NOMO-1 treated with DMSO at 0.1 percent for 48 hours (cell line): ENCODE measurements around the gene STRIT1.
"Not testable (repeated sequence)": the region's sequence is repeated elsewhere in the genome, so short reads cannot be mapped to it uniquely, and the experiment has no call there.

Experiments used
- DNase-seq: peaks from one replicate; lab custom pipeline; 2025; ENCODE audit not compliant: unreplicated experiment; lab: John Stamatoyannopoulos, UW

Gene STRIT1

GRCh38 chr3:155274435-155274834 is 19.0 kb downstream of the STRIT1 start:
- DNase-seq = not testable (repeated sequence)

- no peak for DNase-seq
Measured at GRCh38 chr3:155271343-155271613, 22.2 kb downstream of the STRIT1 start.

GRCh38 chr3:155270485-155271342 is 22.8 kb downstream of the STRIT1 start:
- DNase-seq = no peak

GRCh38 chr3:155270063-155270462 is 23.4 kb downstream of the STRIT1 start:
- no peak for DNase-seq

GRCh38 chr3:155262855-155263254 is 30.6 kb downstream of the STRIT1 start:
- not testable (repeated sequence) for DNase-seq

GRCh38 chr3:155262295-155262694 is 31.2 kb downstream of the STRIT1 start:
- DNase-seq = no peak

- peak; percentile 20 for DNase-seq
Measured at GRCh38 chr3:155254445-155254844, 39.0 kb downstream of the STRIT1 start.

- no peak for DNase-seq
Measured at GRCh38 chr3:155252535-155252934, 40.9 kb downstream of the STRIT1 start.

GRCh38 chr3:155252021-155252420 is 41.5 kb downstream of the STRIT1 start:
- no peak for DNase-seq

- no peak for DNase-seq
Measured at GRCh38 chr3:155248531-155249187, 44.8 kb downstream of the STRIT1 start.

- DNase-seq = no peak
Measured at GRCh38 chr3:155244699-155245098, 48.8 kb downstream of the STRIT1 start.

- no peak for DNase-seq
Measured at GRCh38 chr3:155244216-155244615, 49.3 kb downstream of the STRIT1 start.

GRCh38 chr3:155243512-155243921 is 50.0 kb downstream of the STRIT1 start:
- DNase-seq = no peak

GRCh38 chr3:155242342-155242741 is 51.1 kb downstream of the STRIT1 start:
- DNase-seq = no peak

GRCh38 chr3:155241579-155241978 is 51.9 kb downstream of the STRIT1 start:
- no peak for DNase-seq
